HCT116 (cell line): ENCODE data around the gene CALML4. TPM values are rescaled to one million over a fixed set of nuclear protein-coding genes. Genes with fewer than 3 reads are reported as not detected.
A peak's percentile ranks its signal among the peaks of the same experiment; 100 is the strongest.

Source experiments
- ATAC-seq: fragments of 200-7000 bp; cut with Tn5 transposase; 2 replicates; pipeline ENCODE4 v1.9.1; 2020; ENCODE audit warnings: mild to moderate bottlenecking, moderate library complexity
- BruUV-seq: library from RNA; stranded (reverse); fragments of 400-500 nt; replicated peaks from 2 replicates; lab custom pipeline; 2021; lab: Mats Ljungman, UMichigan
- CTCF ChIA-PET: fragments of 300-600 bp; sonication (Branson Sonifier 250); formaldehyde crosslinking; loops from one replicate; lab custom pipeline; 2021; ENCODE audit warnings: antibody characterized with exemption; lab: Charles Lee
- POLR2A ChIA-PET: fragments of 300-600, 350-600 bp; sonication (Branson Sonifier 250); formaldehyde crosslinking; loops from one replicate; lab custom pipeline; 2021; ENCODE audit warnings: antibody characterized with exemption; lab: Charles Lee
- RAD21 ChIA-PET, 2 experiments: fragments of 300-600 bp; sonication (Branson Sonifier 250); formaldehyde crosslinking; loops; one replicate each; lab custom pipeline; 2023; ENCODE audit warnings: low total read pairs in 2 of 2; ENCODE audit not compliant: uncharacterized antibody in 2 of 2, unreplicated experiment in 2 of 2, low non-redundant PET in 1 of 2; lab: Charles Lee
- DNase-seq: peaks from one replicate; pipeline ENCODE4 v3.0.0-alpha.2; 2010; ENCODE audit warnings: low read depth, low spot score
- H2AFZ ChIP-seq: fragments of 200-600 bp; shearing (Covaris generic), sonication (generic); 2 replicates; pipeline ENCODE4 v1.6.1; 2017; ENCODE audit warnings: low read depth, mixed run types, mixed read lengths, antibody characterized with exemption, low read length; ENCODE audit not compliant: poor library complexity, severe bottlenecking
- H3K27ac ChIP-seq: 2 replicates; pipeline ENCODE4 v1.5.1; 2012; ENCODE audit warnings: low read depth, low read length
- H3K27me3 ChIP-seq: fragments of 200-600 bp; sonication (generic); 2 replicates; pipeline ENCODE4 v1.6.1; 2016; ENCODE audit warnings: mixed run types, low read length, mixed read lengths; ENCODE audit not compliant: insufficient read depth
- H3K36me3 ChIP-seq, 2 experiments: fragments of 200-500 bp in 1 of 2; fragments of 200-600 bp in 1 of 2; sonication (Bioruptor generic) in 1 of 2; sonication (generic) in 1 of 2; 2 replicates each; pipeline versions ENCODE4 v1.5.1 to v1.6.1; 2014 to 2016; ENCODE audit warnings: low read length in 2 of 2, inconsistent platforms in 1 of 2, mixed read lengths in 1 of 2, mixed run types in 1 of 2; ENCODE audit not compliant: insufficient read depth in 2 of 2, control insufficient read depth in 1 of 2
- H3K4me1 ChIP-seq, 2 experiments: fragments of 200-600 bp in 1 of 2; sonication (generic) in 1 of 2; 2 replicates each; pipeline versions ENCODE4 v1.5.1 to v1.6.1; 2012 to 2017; ENCODE audit warnings: low read length in 2 of 2, inconsistent platforms in 1 of 2, mild to moderate bottlenecking in 1 of 2, mixed read lengths in 1 of 2, mixed run types in 1 of 2, moderate library complexity in 1 of 2; ENCODE audit not compliant: insufficient read depth in 2 of 2, control insufficient read depth in 1 of 2
- H3K4me2 ChIP-seq: fragments of 200-600 bp; sonication (generic); 2 replicates; pipeline ENCODE4 v1.6.1; 2017; ENCODE audit warnings: mixed run types, low read length, mixed read lengths
- H3K4me3 ChIP-seq, 2 experiments: fragments of 200-600 bp in 1 of 2; sonication (generic) in 1 of 2; replicated peaks in 1 of 2; 2 replicates each; pipeline ENCODE4 v1.5.1; 2011 to 2016; ENCODE audit warnings: low read length in 2 of 2, control low read depth in 1 of 2, low read depth in 1 of 2, mild to moderate bottlenecking in 1 of 2, mixed read lengths in 1 of 2, mixed run types in 1 of 2
- H3K79me2 ChIP-seq: fragments of 200-600 bp; sonication (generic); 2 replicates; pipeline ENCODE4 v1.6.1; 2017; ENCODE audit warnings: mild to moderate bottlenecking, mixed run types, low read length, moderate library complexity, mixed read lengths; ENCODE audit not compliant: insufficient read depth
- H3K9ac ChIP-seq: fragments of 200-600 bp; sonication (generic); 2 replicates; pipeline ENCODE4 v1.6.1; 2016; ENCODE audit warnings: low read length, mixed read lengths
- H3K9me2 ChIP-seq: fragments of 200-600 bp; sonication (generic), shearing (Covaris generic); 2 replicates; pipeline ENCODE4 v1.6.1; 2017; ENCODE audit warnings: mixed run types, mild to moderate bottlenecking, moderate library complexity; ENCODE audit not compliant: insufficient read depth
- H3K9me3 ChIP-seq, 2 experiments: fragments of 200-500 bp in 1 of 2; fragments of 200-600 bp in 1 of 2; sonication (Bioruptor generic) in 1 of 2; sonication (generic) in 1 of 2; 2 replicates each; pipeline ENCODE4 v1.6.1; 2014 to 2017; ENCODE audit warnings: low read length in 2 of 2, mixed read lengths in 2 of 2, inconsistent platforms in 1 of 2, low read depth in 1 of 2, mild to moderate bottlenecking in 1 of 2, mixed run types in 1 of 2, moderate library complexity in 1 of 2; ENCODE audit not compliant: control insufficient read depth in 1 of 2, insufficient read depth in 1 of 2
- H4K20me1 ChIP-seq: fragments of 200-600 bp; sonication (generic), shearing (Covaris generic); 2 replicates; pipeline ENCODE4 v1.6.1; 2017; ENCODE audit warnings: mixed run types, mild to moderate bottlenecking, moderate library complexity; ENCODE audit not compliant: insufficient read depth
- CBX3 ChIP-seq: IDR thresholded peaks from 2 replicates; pipeline ENCODE4 v1.6.1; 2012; ENCODE audit warnings: low read depth
- CEBPB ChIP-seq: IDR thresholded peaks from 2 replicates; pipeline ENCODE4 v1.6.1; 2012; ENCODE audit warnings: low read depth
- EGR1 ChIP-seq: IDR thresholded peaks from 2 replicates; pipeline ENCODE4 v1.6.1; 2012; ENCODE audit warnings: low read depth
- ELF1 ChIP-seq: IDR thresholded peaks from 2 replicates; pipeline ENCODE4 v1.6.1; 2012; ENCODE audit warnings: low read depth, borderline replicate concordance
- EZH2 ChIP-seq: fragments of 200-600 bp; sonication (generic); IDR thresholded peaks from 2 replicates; pipeline ENCODE4 v1.6.1; 2017; ENCODE audit warnings: antibody characterized with exemption, mixed run types
- EZH2phosphoT487 ChIP-seq: fragments of 200-600 bp; IDR thresholded peaks from 2 replicates; pipeline ENCODE4 v1.6.1; 2018; ENCODE audit warnings: antibody characterized with exemption, borderline replicate concordance
- FOSL1 ChIP-seq: IDR thresholded peaks from 2 replicates; pipeline ENCODE4 v1.6.1; 2012; ENCODE audit warnings: low read depth
- JUND ChIP-seq: IDR thresholded peaks from 2 replicates; pipeline ENCODE4 v1.6.1; 2012
- POLR2A ChIP-seq: IDR thresholded peaks from 2 replicates; pipeline ENCODE4 v1.7.0; 2011; ENCODE audit warnings: borderline replicate concordance; ENCODE audit not compliant: insufficient read depth, insufficient read length; ENCODE audit errors: extremely low read depth
- POLR2AphosphoS5 ChIP-seq: IDR thresholded peaks from 2 replicates; pipeline ENCODE4 v1.6.1; 2011; ENCODE audit warnings: mild to moderate bottlenecking, low read depth, low read length, moderate library complexity
- RAD21 ChIP-seq: IDR thresholded peaks from 2 replicates; pipeline ENCODE4 v1.6.1; 2012; ENCODE audit warnings: low read depth, mild to moderate bottlenecking
- SIN3A ChIP-seq: IDR thresholded peaks from 2 replicates; pipeline ENCODE4 v1.6.1; 2012; ENCODE audit warnings: low read depth
- SP1 ChIP-seq: IDR thresholded peaks from 2 replicates; pipeline ENCODE4 v1.6.1; 2012; ENCODE audit warnings: low read depth
- SRF ChIP-seq: IDR thresholded peaks from 2 replicates; pipeline ENCODE4 v1.6.1; 2012; ENCODE audit warnings: low read depth
- TCF7L2 ChIP-seq: IDR thresholded peaks from 2 replicates; pipeline ENCODE4 v1.7.0; 2011; ENCODE audit warnings: borderline replicate concordance, inconsistent platforms; ENCODE audit not compliant: insufficient read depth, insufficient read length; ENCODE audit errors: extremely low read depth
- YY1 ChIP-seq: IDR thresholded peaks from 2 replicates; pipeline ENCODE4 v1.6.1; 2011; ENCODE audit warnings: low read length, low read depth, moderate library complexity, mild to moderate bottlenecking; ENCODE audit not compliant: insufficient replicate concordance; ENCODE audit errors: extremely low read depth
- ZFX ChIP-seq: fragments of 450-650 bp; IDR thresholded peaks from 2 replicates; pipeline ENCODE4 v1.6.1; 2017
- ZNF274 ChIP-seq: fragments of 200-500 bp; sonication (Bioruptor generic); IDR thresholded peaks from 2 replicates; pipeline ENCODE4 v1.6.1; 2014; ENCODE audit warnings: mild to moderate bottlenecking, low read depth, low read length, inconsistent platforms
- intact Hi-C: fragments of 100-400 bp; cut with micrococcal nuclease; formaldehyde crosslinking; loops from 2 replicates; pipeline ENCODE4 v1.10.0; 2022
- total RNA-seq: library from RNA; stranded (reverse); gene quantifications from one replicate; pipeline ENCODE4 v1.2.1, GENCODE V29; 2021; ENCODE audit not compliant: unreplicated experiment
- TF ChIP-seq, protein P1 (sequence below): IDR thresholded peaks from 2 replicates; pipeline ENCODE4 v1.6.1; 2012
- TF ChIP-seq, protein P2 (sequence below), 3 experiments: fragments of 200-600 bp in 1 of 3; sonication (generic) in 1 of 3; IDR thresholded peaks in 2 of 3; conservative IDR thresholded peaks in 1 of 3; 2 replicates each; pipeline ENCODE4 v1.5.1; 2012 to 2017; ENCODE audit warnings: low read depth in 2 of 3, low read length in 2 of 3, antibody characterized with exemption in 1 of 3, borderline replicate concordance in 1 of 3, control low read depth in 1 of 3, mild to moderate bottlenecking in 1 of 3, mixed read lengths in 1 of 3, mixed run types in 1 of 3, moderate library complexity in 1 of 3; ENCODE audit not compliant: insufficient read depth in 1 of 3
- TF ChIP-seq, protein P3 (sequence below): IDR thresholded peaks from 2 replicates; pipeline ENCODE4 v1.6.1; 2012; ENCODE audit warnings: low read depth
- TF ChIP-seq, protein P4 (sequence below): IDR thresholded peaks from 2 replicates; pipeline ENCODE4 v1.6.1; 2012

The CALML4 gene
- total RNA-seq, 1 experiment from 2014 or later: 8.5 TPM

DNA sequence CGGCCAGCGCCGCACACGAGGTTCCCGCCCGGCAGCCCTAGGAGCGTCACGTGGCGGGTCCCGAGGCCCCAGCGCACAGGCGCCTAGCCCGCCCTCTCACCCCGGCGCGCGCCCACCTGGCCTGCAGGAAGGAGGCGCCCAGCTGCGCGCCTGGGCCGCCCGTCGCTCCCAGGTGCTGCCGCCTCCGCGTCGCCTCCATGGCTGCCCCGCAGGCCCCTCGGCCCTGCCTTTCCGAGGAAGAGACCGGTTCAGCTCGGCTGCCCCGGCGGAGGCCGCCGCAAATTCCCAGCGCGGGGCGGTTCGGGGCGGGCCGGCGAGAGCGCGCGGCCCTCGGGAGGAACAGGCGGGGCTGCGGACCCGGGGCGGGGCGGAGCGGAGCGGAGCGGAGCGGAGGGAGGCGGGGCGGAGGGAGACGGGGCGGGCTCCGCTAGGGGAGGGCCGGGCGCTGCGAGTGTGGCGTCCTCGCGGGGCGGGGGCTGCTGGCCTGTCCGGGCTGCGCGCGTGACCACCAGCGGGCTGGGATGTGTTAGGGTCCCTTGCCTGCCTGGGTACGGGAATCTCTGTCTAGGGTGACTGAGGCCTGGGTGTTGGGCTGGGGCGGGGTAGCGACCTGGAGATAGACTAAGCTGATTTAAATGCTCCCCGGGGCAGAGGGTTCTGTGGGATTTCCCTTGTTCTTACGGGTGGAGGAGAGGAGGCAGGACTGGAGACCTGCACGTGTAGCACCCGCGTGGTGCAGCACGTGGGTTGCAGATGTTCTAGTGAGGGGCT lies 24.4 kb upstream of the CALML4 start, which contains the start of gene CLN6:
TSS of gene CLN6 (minus strand) at position 343 of the 771 bp plus-strand sequence. CDS start at position 199, 144 bp downstream.
- intact Hi-C loops: no loop called here
- no peaks in the 10 kb centered on the region for H3K9me2 ChIP-seq
- no peaks in the 10 kb centered on the region for H3K9me3 ChIP-seq
- peak within 1 kb of the TSS; percentile 78 for H2AFZ ChIP-seq
- no peaks in the 10 kb centered on the region for H3K27me3 ChIP-seq
- ChIA-PET POLR2A (no interaction called here), CTCF (interaction anchor here (1.4 kb wide), 1 partner anchor 23 kb away, joined by 6 read pairs; no protein-coding TSS in a partner anchor), RAD21 (no interaction called here)
- peak within 1 kb of the TSS; percentile 90 for H3K9ac ChIP-seq
- no TSS peak for BruUV-seq
- DNase-seq (peak; percentile 34), ATAC-seq (peak; percentile 90)
- H3K79me2 ChIP-seq: peaks cover 48% of the 10 kb centered on the region
- peak within 1 kb of the TSS; percentile 85 to 94 for H3K4me3 ChIP-seq
- H3K4me2 ChIP-seq: peak within 1 kb of the TSS; percentile 98
- no peaks in the 10 kb centered on the region; the same call in 1 of the 2 replicates for H4K20me1 ChIP-seq
- H3K36me3 ChIP-seq: peaks cover 0 to 4% of the 10 kb centered on the region in 2 experiments; a peak in 1 of 4 replicates
- peaks cover 10 to 27% of the 10 kb centered on the region in 2 experiments; a peak in 3 of 4 replicates for H3K4me1 ChIP-seq
- H3K27ac ChIP-seq: peak within 1 kb of the TSS; percentile 88
- TF ChIP-seq, protein P1, sequence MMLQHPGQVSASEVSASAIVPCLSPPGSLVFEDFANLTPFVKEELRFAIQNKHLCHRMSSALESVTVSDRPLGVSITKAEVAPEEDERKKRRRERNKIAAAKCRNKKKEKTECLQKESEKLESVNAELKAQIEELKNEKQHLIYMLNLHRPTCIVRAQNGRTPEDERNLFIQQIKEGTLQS: no peak
- no peak for TF ChIP-seq TCF7L2
- no peak for TF ChIP-seq ZNF274
- TF ChIP-seq EZH2phosphoT487: no peak
- no peak; the same call in 1 of the 2 replicates for TF ChIP-seq SIN3A
- TF ChIP-seq EGR1: no peak
- no peak for TF ChIP-seq SP1
- TF ChIP-seq CBX3: no peak
- TF ChIP-seq POLR2AphosphoS5: peak; percentile 74
- TF ChIP-seq JUND: no peak
- TF ChIP-seq RAD21: no peak
- TF ChIP-seq FOSL1: no peak
- TF ChIP-seq SRF: no peak
- no peak for TF ChIP-seq POLR2A
- peak; percentile 88 for TF ChIP-seq ZFX
- TF ChIP-seq, protein P2, sequence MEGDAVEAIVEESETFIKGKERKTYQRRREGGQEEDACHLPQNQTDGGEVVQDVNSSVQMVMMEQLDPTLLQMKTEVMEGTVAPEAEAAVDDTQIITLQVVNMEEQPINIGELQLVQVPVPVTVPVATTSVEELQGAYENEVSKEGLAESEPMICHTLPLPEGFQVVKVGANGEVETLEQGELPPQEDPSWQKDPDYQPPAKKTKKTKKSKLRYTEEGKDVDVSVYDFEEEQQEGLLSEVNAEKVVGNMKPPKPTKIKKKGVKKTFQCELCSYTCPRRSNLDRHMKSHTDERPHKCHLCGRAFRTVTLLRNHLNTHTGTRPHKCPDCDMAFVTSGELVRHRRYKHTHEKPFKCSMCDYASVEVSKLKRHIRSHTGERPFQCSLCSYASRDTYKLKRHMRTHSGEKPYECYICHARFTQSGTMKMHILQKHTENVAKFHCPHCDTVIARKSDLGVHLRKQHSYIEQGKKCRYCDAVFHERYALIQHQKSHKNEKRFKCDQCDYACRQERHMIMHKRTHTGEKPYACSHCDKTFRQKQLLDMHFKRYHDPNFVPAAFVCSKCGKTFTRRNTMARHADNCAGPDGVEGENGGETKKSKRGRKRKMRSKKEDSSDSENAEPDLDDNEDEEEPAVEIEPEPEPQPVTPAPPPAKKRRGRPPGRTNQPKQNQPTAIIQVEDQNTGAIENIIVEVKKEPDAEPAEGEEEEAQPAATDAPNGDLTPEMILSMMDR (IDR thresholded peaks at IDR 0.05 in 2 of 3, conservative IDR thresholded peaks at IDR 0.05 in 1 of 3; ENCODE audit: borderline replicate concordance in 1 of 3, insufficient read depth in 1 of 3, low read depth in 2 of 3, low read length in 2 of 3): no peak
- TF ChIP-seq, protein P3, sequence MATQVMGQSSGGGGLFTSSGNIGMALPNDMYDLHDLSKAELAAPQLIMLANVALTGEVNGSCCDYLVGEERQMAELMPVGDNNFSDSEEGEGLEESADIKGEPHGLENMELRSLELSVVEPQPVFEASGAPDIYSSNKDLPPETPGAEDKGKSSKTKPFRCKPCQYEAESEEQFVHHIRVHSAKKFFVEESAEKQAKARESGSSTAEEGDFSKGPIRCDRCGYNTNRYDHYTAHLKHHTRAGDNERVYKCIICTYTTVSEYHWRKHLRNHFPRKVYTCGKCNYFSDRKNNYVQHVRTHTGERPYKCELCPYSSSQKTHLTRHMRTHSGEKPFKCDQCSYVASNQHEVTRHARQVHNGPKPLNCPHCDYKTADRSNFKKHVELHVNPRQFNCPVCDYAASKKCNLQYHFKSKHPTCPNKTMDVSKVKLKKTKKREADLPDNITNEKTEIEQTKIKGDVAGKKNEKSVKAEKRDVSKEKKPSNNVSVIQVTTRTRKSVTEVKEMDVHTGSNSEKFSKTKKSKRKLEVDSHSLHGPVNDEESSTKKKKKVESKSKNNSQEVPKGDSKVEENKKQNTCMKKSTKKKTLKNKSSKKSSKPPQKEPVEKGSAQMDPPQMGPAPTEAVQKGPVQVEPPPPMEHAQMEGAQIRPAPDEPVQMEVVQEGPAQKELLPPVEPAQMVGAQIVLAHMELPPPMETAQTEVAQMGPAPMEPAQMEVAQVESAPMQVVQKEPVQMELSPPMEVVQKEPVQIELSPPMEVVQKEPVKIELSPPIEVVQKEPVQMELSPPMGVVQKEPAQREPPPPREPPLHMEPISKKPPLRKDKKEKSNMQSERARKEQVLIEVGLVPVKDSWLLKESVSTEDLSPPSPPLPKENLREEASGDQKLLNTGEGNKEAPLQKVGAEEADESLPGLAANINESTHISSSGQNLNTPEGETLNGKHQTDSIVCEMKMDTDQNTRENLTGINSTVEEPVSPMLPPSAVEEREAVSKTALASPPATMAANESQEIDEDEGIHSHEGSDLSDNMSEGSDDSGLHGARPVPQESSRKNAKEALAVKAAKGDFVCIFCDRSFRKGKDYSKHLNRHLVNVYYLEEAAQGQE: no peak
- no peak for TF ChIP-seq YY1
- TF ChIP-seq EZH2: no peak
- no peak for TF ChIP-seq ELF1
- TF ChIP-seq, protein P4, sequence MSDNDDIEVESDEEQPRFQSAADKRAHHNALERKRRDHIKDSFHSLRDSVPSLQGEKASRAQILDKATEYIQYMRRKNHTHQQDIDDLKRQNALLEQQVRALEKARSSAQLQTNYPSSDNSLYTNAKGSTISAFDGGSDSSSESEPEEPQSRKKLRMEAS: peak; percentile 96
- no peak for TF ChIP-seq CEBPB
